Measurements from ENCODE around the gene NOTCH2. TPM values are rescaled to one million over a fixed set of nuclear protein-coding genes. Genes with fewer than 3 reads are reported as not detected.

Gene NOTCH2
- total RNA-seq, 1 experiment from 2014 or later = 62.9 TPM

GRCh38 chr1:119902775-119903442 is 166.6 kb downstream of the NOTCH2 start:
- CTCF ChIA-PET = no interaction called here
- DNase-seq (ENCODE audit: low read depth, low spot score) (no peak), ATAC-seq (no peak)
- H3K27me3 ChIP-seq (ENCODE audit: insufficient read depth, low read length) = 0 out of 2 replicates have a peak, but pooled peaks cover 5% of the 10 kb centered on the region
- intact Hi-C loops (cut with micrococcal nuclease) = no loop called here
- RAD21 ChIA-PET (ENCODE audit: low non-redundant PET in 1 of 2, low total read pairs in 2 of 2, uncharacterized antibody in 2 of 2, unreplicated experiment in 2 of 2) = no interaction called here
- H4K20me1 ChIP-seq (ENCODE audit: insufficient read depth) = no peaks in the 10 kb centered on the region
- H3K4me3 ChIP-seq (replicated peaks in 1 of 2; ENCODE audit: low read depth in 1 of 2, low read length in 2 of 2) = no peak overlapping the region
- H3K4me1 ChIP-seq (ENCODE audit: control insufficient read depth in 1 of 2, insufficient read depth in 2 of 2, low read length in 2 of 2) = no peaks in the 10 kb centered on the region
- TF ChIP-seq ATF3 (IDR thresholded peaks at IDR 0.05) = no peak
- TF ChIP-seq POLR2A (IDR thresholded peaks at IDR 0.05; ENCODE audit: borderline replicate concordance, extremely low read depth, insufficient read depth, insufficient read length) = no peak
- TF ChIP-seq TCF7L2 (IDR thresholded peaks at IDR 0.05; ENCODE audit: borderline replicate concordance, extremely low read depth, insufficient read depth, insufficient read length) = no peak
- no peak for TF ChIP-seq EZH2 (IDR thresholded peaks at IDR 0.05)
- TF ChIP-seq JUND (IDR thresholded peaks at IDR 0.05) = no peak
- TF ChIP-seq CTCF (IDR thresholded peaks at IDR 0.05 in 2 of 3, conservative IDR thresholded peaks at IDR 0.05 in 1 of 3; ENCODE audit: borderline replicate concordance in 1 of 3, insufficient read depth in 1 of 3, low read depth in 2 of 3, low read length in 2 of 3) = no peak
- no peak for TF ChIP-seq EGR1 (IDR thresholded peaks at IDR 0.05; ENCODE audit: low read depth)
- no peak for TF ChIP-seq FOSL1 (IDR thresholded peaks at IDR 0.05; ENCODE audit: low read depth)
- no peaks in the 10 kb centered on the region for H3K9me2 ChIP-seq (ENCODE audit: insufficient read depth)
- H3K27ac ChIP-seq (ENCODE audit: low read depth, low read length) = no peak overlapping the region
- H3K4me2 ChIP-seq (ENCODE audit: low read length) = no peak overlapping the region
- no peaks in the 10 kb centered on the region; a peak in 1 of 4 replicates for H3K9me3 ChIP-seq (ENCODE audit: control insufficient read depth in 1 of 2, insufficient read depth in 1 of 2, low read depth in 1 of 2, low read length in 2 of 2)
- no peak overlapping the region for H2AFZ ChIP-seq (ENCODE audit: low read depth, low read length, poor library complexity, severe bottlenecking)
- BruUV-seq (replicated peaks) = no TSS peak
- POLR2A ChIA-PET = no interaction called here
- H3K9ac ChIP-seq (ENCODE audit: low read length) = no peak overlapping the region
- no peaks in the 10 kb centered on the region for H3K79me2 ChIP-seq (ENCODE audit: insufficient read depth, low read length)
- no peaks in the 10 kb centered on the region for H3K36me3 ChIP-seq (ENCODE audit: control insufficient read depth in 1 of 2, insufficient read depth in 2 of 2, low read length in 2 of 2)

Data from HCT116 (cell line).